ENCODE results near the gene DCUN1D5.

GRCh38 chr11:103079833-103080232 is 12.1 kb downstream of the DCUN1D5 start:
- TF ChIP-seq, protein P1, sequence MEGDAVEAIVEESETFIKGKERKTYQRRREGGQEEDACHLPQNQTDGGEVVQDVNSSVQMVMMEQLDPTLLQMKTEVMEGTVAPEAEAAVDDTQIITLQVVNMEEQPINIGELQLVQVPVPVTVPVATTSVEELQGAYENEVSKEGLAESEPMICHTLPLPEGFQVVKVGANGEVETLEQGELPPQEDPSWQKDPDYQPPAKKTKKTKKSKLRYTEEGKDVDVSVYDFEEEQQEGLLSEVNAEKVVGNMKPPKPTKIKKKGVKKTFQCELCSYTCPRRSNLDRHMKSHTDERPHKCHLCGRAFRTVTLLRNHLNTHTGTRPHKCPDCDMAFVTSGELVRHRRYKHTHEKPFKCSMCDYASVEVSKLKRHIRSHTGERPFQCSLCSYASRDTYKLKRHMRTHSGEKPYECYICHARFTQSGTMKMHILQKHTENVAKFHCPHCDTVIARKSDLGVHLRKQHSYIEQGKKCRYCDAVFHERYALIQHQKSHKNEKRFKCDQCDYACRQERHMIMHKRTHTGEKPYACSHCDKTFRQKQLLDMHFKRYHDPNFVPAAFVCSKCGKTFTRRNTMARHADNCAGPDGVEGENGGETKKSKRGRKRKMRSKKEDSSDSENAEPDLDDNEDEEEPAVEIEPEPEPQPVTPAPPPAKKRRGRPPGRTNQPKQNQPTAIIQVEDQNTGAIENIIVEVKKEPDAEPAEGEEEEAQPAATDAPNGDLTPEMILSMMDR (IDR thresholded peaks at IDR 0.05), result no peak
- TF ChIP-seq POLR2A (IDR thresholded peaks at IDR 0.05), result no peak

All from esophagus squamous epithelium (tissue), 4 donors.